Measurements from ENCODE around the gene XIRP1. TPM values are rescaled to one million over a fixed set of nuclear protein-coding genes. Genes with fewer than 3 reads are reported as not detected.
A peak's percentile ranks its signal among the peaks of the same experiment; 100 is the strongest.

Gene XIRP1
- total RNA-seq, 1 donor from 2014 or later: not detected

GRCh38 chr3:39185959-39186691 lies 6.3 kb downstream of the XIRP1 start:
- H3K4me1 ChIP-seq: peaks cover 4% of the 10 kb centered on the region
- intact Hi-C loops (cut with DNase I): no loop called here

GRCh38 chr3:39185326-39185958 lies 7.0 kb downstream of the XIRP1 start:
- H3K4me3 ChIP-seq: no peak overlapping the region
- no peaks in the 10 kb centered on the region for H3K9me3 ChIP-seq
- no peak for DNase-seq (ENCODE audit: extremely low spot score in 2 of 2)
- intact Hi-C loops (cut with DNase I): no loop called here
- H3K27ac ChIP-seq: no peak overlapping the region
- H3K36me3 ChIP-seq: no peaks in the 10 kb centered on the region
- H3K27me3 ChIP-seq: no peaks in the 10 kb centered on the region
- TF ChIP-seq POLR2AphosphoS5 (IDR thresholded peaks at IDR 0.05; ENCODE audit: insufficient read depth in 1 of 2, low read depth in 1 of 2): no peak
- no peak for TF ChIP-seq CTCF (IDR thresholded peaks at IDR 0.05)
- no peak for TF ChIP-seq POLR2A (IDR thresholded peaks at IDR 0.05)
- peaks cover 7% of the 10 kb centered on the region for H3K4me1 ChIP-seq

More at GRCh38 chr3:39185959-39186691, 6.3 kb downstream of the XIRP1 start:
- no peaks in the 10 kb centered on the region for H3K27me3 ChIP-seq
- no peak overlapping the region for H3K27ac ChIP-seq
- H3K4me3 ChIP-seq: no peak overlapping the region
- no peak for DNase-seq (ENCODE audit: extremely low spot score in 2 of 2)
- no peak for TF ChIP-seq POLR2AphosphoS5 (IDR thresholded peaks at IDR 0.05; ENCODE audit: insufficient read depth in 1 of 2, low read depth in 1 of 2)
- TF ChIP-seq POLR2A (IDR thresholded peaks at IDR 0.05): no peak
- TF ChIP-seq CTCF (IDR thresholded peaks at IDR 0.05): no peak
- no peaks in the 10 kb centered on the region for H3K36me3 ChIP-seq
- H3K9me3 ChIP-seq: no peaks in the 10 kb centered on the region

- intact Hi-C loops (cut with DNase I): no loop called here
- H3K4me1 ChIP-seq: peaks cover 12% of the 10 kb centered on the region
- no peaks in the 10 kb centered on the region for H3K9me3 ChIP-seq
- no peak overlapping the region for H3K4me3 ChIP-seq
- no peak overlapping the region for H3K27ac ChIP-seq
- H3K36me3 ChIP-seq: no peaks in the 10 kb centered on the region
- no peaks in the 10 kb centered on the region for H3K27me3 ChIP-seq
- no peak for DNase-seq (ENCODE audit: extremely low spot score in 2 of 2)
- TF ChIP-seq POLR2AphosphoS5 (IDR thresholded peaks at IDR 0.05; ENCODE audit: insufficient read depth in 1 of 2, low read depth in 1 of 2) (no peak), POLR2A (IDR thresholded peaks at IDR 0.05) (no peak)
Measured at GRCh38 chr3:39184968-39185285, 7.5 kb downstream of the XIRP1 start.

- Histone ChIP-seq H3K27me3 (no peaks in the 10 kb centered on the region), H3K9me3 (no peaks in the 10 kb centered on the region), H3K27ac (no peak overlapping the region), H3K4me1 (peaks cover 18% of the 10 kb centered on the region), H3K4me3 (no peak overlapping the region), H3K36me3 (no peaks in the 10 kb centered on the region)
- intact Hi-C loops (cut with DNase I): no loop called here
- TF ChIP-seq CTCF (IDR thresholded peaks at IDR 0.05) (no peak), POLR2AphosphoS5 (IDR thresholded peaks at IDR 0.05; ENCODE audit: insufficient read depth in 1 of 2, low read depth in 1 of 2) (no peak), POLR2A (IDR thresholded peaks at IDR 0.05) (no peak)
- DNase-seq (ENCODE audit: extremely low spot score in 2 of 2): peak in 1 of 2 donors; percentile 76
Measured at GRCh38 chr3:39184081-39184967, 8.1 kb downstream of the XIRP1 start.

GRCh38 chr3:39183211-39184080 lies 8.9 kb downstream of the XIRP1 start:
- peak overlapping the region; percentile 91 for H3K27ac ChIP-seq
- H3K4me1 ChIP-seq: peaks cover 25% of the 10 kb centered on the region
- DNase-seq (ENCODE audit: extremely low spot score in 2 of 2): peak in 1 of 2 donors; percentile 79
- TF ChIP-seq CTCF (IDR thresholded peaks at IDR 0.05): no peak
- no peak for TF ChIP-seq POLR2A (IDR thresholded peaks at IDR 0.05)
- TF ChIP-seq POLR2AphosphoS5 (IDR thresholded peaks at IDR 0.05; ENCODE audit: insufficient read depth in 1 of 2, low read depth in 1 of 2): no peak
- H3K4me3 ChIP-seq: no peak overlapping the region
- no peaks in the 10 kb centered on the region for H3K36me3 ChIP-seq
- intact Hi-C loops (cut with DNase I): no loop called here
- no peaks in the 10 kb centered on the region for H3K27me3 ChIP-seq
- H3K9me3 ChIP-seq: no peaks in the 10 kb centered on the region
